Astrocyte (in vitro differentiated cells and primary cell): ENCODE results near the gene MKRN3.

Experiments used
- CTCF ChIP-seq: IDR thresholded peaks from 2 replicates; pipeline ENCODE4 v1.5.1; 2011; ENCODE audit warnings: low read depth, mild to moderate bottlenecking, inconsistent platforms, low read length, moderate library complexity; ENCODE audit not compliant: insufficient read depth
- EZH2 ChIP-seq: IDR thresholded peaks from 2 replicates; pipeline ENCODE4 v1.6.1; 2012; ENCODE audit warnings: mild to moderate bottlenecking, low read length, inconsistent platforms; ENCODE audit not compliant: insufficient read depth

DNA sequence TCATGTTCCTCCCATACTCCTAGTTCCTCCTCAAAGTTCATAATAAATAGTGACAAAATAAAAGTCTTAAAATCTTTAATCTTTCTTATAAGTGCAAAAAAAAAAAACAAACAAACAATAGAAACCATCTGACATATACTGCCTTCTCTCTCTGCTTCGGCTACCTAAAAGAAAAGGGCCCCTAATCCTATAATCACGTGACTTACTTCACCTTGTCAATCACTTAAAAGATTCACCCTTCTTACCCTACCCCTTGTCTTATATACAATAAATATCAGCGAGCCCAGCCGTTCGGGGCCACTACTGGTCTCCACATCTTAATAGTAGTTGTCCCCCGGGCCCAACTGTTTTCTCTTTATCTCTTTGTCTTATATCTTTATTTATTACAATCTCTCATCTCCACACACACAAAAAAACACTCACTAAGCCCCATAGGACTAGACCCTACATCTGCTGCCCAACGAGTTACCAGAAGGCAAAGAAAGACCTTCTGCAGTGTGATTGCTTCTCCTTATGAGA, 28.8 kb downstream of the MKRN3 start:
- no peak for TF ChIP-seq CTCF
- no peak for TF ChIP-seq EZH2
